ENCODE data around the gene AVPI1.
"Not testable (repeated sequence)": the region's sequence is repeated elsewhere in the genome, so short reads cannot be mapped to it uniquely, and the experiment has no call there.

The AVPI1 gene

GRCh38 chr10:97711640-97712572, 24.9 kb upstream of the AVPI1 start:
- no peak for DNase-seq

DNA sequence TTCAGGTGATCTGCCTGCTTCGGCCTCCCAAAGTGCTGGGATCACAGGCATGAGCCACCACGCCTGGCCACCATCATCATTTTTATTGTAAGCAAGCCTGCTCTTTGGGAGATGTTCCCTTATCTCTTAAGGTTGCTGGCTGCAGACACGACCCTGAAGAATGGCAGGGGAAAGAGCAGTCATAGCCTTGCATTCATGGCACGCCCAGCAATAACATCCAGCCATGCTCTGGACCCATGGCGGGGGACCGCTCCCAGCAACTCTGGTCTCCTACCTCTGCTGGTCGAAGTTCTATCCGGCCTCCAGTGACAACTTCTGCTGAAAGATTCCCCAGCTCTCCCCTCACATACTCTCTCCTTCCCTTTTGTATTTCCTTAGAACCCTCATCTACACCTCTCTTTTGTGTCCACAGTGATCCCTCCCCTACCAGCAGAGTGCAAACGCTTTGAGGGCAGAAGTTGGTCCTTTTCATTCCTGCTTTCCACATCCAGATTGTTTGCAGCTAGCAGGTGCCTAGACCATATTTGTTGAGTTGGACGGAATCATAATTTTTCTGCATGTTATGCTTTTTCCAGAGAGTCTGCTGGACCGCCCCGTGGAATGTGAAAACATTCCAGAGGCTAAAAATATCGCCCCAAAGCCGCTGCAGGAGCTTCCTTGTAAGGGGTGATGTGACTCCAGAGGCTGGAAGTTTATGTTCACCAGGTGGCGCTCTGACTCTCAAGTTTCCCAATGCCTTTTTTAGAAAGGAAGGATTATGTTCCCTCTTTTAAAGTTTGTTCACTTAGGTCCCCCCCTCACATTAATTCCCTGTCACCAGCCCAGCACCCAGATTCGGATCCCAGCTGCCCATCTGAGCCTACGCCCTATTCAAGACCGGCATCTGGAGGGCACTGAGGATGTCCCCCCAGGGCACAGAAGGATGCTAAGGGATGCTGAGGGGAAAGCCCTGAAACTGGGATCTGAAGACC, 22.2 kb upstream of the AVPI1 start:
- DNase-seq = no peak

- no peak for DNase-seq
These were observed 21.1 kb upstream of the AVPI1 start for GRCh38 chr10:97708167-97708566.

DNA sequence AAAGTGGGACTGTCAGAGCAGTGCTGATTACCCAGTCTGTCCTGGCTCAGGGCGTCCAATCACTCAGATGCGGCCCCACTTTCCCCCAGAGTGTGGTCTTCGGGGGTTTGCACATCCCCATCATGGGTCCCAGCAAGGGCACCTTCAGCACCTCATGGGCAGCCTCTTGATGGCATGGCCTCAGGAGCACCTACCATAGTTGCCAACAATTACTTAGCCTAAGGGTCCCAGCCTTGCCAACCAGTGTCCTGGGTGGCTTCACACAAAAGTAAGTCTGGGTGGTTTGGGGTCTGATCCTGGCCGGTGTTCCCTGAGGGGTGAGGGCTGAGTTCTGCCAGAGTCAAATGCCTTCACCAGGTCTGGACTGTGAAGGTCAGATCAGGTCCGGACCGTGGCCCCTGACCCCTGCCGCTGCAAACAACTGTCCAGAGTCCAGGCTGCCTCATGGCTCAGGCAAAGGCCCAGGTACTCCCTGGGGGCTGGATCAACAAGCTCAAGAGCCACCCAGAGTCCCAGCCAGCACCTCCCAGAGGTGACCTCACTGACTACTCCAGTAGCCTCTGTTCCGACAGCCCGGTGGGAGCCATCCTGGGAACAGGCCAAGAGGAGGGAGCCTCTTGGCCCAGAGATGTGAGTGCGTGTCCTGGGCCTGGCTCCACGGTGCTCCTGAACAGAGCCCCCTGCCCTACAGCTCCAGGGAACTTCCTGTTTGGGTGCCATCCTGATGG, 20.3 kb upstream of the AVPI1 start:
- no peak for DNase-seq

- DNase-seq = no peak
These were observed 18.1 kb upstream of the AVPI1 start for GRCh38 chr10:97705006-97705670.

GRCh38 chr10:97704341-97704740, 17.3 kb upstream of the AVPI1 start:
- DNase-seq = no peak

DNA sequence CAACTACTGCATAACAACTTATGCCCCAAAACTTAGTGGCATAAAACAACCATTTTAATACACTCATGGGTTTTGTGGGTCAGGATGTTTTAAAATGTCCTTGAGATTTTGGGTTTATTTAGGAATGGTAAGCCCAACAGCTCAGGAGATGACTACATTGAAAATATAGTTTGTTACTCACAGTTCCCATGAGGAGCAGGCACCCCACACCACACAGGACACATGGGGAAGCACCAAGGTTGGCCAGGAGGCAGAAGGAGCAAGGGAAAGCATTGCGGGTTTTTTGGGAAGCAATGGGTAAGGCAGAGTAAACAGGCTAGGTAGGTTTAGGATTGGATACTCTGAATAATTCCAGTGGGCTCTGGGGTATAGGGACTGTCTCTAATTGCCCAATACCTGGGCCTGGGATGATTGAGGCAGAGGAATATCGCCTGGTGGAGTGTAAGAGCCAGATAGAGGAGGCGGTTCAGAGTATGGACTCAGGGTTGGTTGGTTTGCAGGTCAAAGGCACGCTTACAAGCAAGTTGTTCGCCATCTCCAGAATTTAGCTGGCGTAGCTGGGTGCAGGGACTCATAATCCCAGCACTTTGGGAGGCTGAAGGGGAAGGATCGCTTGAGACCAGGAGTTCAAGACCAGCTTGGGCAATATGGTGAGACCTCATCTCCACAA, 16.5 kb upstream of the AVPI1 start:
- no peak for DNase-seq

GRCh38 chr10:97701438-97702069, 14.5 kb upstream of the AVPI1 start:
- DNase-seq = no peak

GRCh38 chr10:97698072-97698655, 11.1 kb upstream of the AVPI1 start:
- DNase-seq = not testable (repeated sequence)

GRCh38 chr10:97690133-97690532, 3.1 kb upstream of the AVPI1 start:
- DNase-seq = no peak

GRCh38 chr10:97689559-97690020, 2.5 kb upstream of the AVPI1 start:
- DNase-seq = no peak

DNA sequence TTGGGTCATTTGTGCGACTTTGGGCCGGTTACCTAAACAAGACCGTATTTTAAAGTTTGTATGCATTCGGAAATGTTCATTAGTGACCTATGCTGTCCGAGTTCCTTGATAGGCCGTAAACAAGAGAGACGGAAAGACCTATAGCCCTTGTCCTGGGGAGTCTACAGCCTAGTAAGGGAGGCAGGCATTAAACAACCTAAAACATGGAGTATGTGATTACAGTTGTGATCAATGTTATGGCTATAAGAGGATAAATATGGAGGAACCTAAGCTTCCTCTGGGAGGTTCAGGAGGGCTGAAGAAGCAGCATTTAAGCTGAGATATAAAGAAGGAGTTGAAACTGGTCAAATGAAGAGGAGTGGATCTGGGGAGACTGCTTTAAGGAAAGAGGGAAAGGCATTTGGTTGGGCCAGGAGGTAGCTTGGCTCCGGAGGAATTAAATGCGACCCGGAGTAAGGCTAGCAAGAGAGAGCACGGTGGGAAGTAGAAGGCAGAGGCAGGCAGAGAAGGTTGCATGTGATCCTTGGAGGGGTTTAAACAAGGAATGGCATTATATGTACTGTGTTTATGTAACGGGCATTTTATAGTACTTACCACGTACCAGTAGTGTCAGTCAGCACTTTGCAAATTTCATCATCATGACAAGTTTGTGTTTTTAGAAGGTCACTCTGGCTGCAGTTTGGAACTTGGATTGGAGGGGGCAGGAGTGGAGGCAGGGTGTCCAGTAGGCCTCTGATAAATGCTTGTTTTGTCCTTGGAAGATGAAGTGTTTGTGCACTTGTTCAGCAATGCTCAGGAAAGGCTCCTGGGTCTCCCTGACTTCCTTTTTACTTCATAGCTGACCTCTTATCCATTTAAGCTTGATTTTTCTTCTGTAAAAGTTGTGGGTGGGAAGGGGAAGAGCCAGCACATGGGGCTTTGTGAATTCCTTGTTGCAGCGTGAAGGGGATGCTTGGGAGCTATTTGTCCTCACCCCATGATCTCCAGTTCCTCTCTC, 1.0 kb upstream of the AVPI1 start:
- DNase-seq = no peak

DNA sequence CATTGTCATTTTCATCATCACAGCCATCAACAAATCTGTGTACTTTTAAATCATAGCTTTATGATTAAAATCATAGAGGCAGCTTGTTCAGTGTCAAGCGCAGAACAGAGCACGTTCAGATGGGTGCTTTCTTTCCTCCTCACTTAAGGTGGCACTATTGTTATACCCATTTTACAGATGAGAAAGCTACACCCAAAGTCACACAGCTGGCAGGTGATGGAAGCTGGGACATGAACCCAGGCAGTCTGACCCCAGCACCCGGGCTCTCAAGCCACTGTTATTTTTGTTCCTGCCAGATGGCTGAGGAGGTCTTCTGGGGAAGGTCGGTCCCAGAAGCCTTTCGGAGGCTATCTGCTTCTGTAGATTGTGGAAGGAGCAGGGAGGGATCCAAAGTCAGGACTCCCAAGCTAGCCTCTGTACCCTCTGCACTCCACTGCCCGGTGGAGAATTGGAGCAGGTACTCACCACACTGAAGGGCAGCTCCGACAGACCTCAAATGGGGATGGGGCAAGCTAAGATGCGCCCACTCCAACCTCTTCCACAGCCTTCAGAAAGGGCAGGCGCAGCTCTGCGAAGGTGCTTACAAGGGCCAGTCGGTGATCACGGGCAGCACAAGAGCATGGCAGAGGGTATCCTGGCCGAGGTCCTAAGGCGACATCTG, 610 bp downstream of the AVPI1 start:
- DNase-seq = no peak

GRCh38 chr10:97685395-97685958, 1.6 kb downstream of the AVPI1 start:
- no peak for DNase-seq

GRCh38 chr10:97684866-97685394, 2.1 kb downstream of the AVPI1 start:
- no peak for DNase-seq

- DNase-seq = not testable (repeated sequence)
These were observed 2.7 kb downstream of the AVPI1 start for GRCh38 chr10:97684368-97684713.

- DNase-seq = no peak
These were observed 3.3 kb downstream of the AVPI1 start for GRCh38 chr10:97683556-97684367.
